Measurements from ENCODE around the gene VEPH1. TPM values are rescaled to one million over a fixed set of nuclear protein-coding genes. Genes with fewer than 3 reads are reported as not detected.

Gene VEPH1
- total RNA-seq, 1 experiment from 2014 or later: not detected

DNA sequence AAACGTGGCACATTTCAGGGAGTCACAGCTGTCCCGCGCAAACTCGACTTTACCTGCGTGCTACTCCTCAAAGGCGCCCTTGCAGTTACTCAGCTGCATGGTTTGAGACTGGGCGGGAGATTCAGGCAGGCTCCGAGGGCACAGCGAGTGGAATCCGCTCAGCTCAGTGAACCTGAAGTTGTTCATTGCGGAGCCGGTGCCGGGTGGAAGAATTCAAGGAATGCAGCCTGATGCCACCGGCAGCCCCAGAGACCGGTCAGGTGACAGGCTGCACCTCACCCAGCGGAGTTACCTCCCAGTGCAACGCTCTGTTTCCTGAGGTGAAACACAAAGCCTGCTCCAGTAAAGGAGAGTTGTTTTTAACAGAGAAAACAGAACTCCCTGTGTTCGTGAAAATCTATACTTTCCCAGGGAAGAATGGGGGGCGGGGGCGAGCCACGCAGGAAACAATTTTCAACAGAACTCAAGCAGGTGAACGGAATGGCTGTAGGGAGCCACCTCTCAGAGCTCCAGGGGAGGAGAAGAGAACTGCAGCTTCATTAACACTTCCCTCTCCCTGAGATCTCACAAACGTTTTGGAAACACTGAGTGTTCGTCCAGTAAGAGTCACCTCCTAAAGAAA is 3.8 kb downstream of the VEPH1 start:
- no peaks in the 10 kb centered on the region for H3K36me3 ChIP-seq
- H3K9me3 ChIP-seq: no peaks in the 10 kb centered on the region
- no peaks in the 10 kb centered on the region for H3K27me3 ChIP-seq
- H3K4me3 ChIP-seq: peak overlapping the region; percentile 7; the same call in 1 of the 2 replicates
- DNase-seq: peak; percentile 22

DNA sequence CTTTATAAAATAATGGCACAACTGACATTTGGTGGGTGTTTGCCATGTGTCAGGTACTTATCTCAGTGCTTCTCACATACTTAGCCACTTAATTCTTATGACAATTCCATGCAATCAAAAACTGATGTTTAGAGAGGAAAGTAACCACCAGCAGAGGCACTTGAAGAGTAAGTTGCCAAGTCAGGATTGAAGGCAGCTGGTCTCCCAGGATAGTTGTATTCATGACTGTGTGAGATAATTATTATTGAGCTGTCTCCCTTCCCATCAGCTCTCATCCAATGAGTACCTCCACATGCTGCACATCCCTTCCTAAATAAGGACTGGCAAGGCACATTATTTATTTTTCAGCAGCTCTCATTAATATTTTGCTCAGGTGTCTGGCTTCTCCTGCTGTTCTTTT is 4.8 kb downstream of the VEPH1 start:
- H3K27me3 ChIP-seq: no peaks in the 10 kb centered on the region
- no peaks in the 10 kb centered on the region for H3K36me3 ChIP-seq
- no peak for DNase-seq
- H3K9me3 ChIP-seq: no peaks in the 10 kb centered on the region
- no peak overlapping the region for H3K4me3 ChIP-seq

DNA sequence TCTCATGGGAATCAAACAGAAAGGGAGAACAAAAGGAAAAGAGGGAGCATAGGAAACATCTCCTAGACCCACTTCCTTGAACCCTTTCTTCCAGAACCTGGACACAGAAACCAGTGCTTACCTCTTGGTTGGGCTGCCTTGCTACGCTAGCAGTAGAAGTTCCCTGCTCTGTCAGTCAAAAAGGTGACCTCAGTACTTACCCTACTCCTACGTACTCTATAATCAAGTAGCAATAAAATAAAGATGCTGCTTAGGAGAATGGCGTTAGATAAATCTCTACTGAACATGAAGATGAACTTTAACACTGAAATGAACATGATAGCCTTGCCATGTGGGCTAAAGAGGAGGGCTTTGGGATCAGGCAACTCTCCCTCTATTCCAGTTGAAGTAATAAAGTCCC is 7.4 kb downstream of the VEPH1 start:
- DNase-seq: no peak
- H3K36me3 ChIP-seq: no peaks in the 10 kb centered on the region
- H3K27me3 ChIP-seq: no peaks in the 10 kb centered on the region
- no peak overlapping the region for H3K4me3 ChIP-seq
- H3K9me3 ChIP-seq: no peaks in the 10 kb centered on the region

DNA sequence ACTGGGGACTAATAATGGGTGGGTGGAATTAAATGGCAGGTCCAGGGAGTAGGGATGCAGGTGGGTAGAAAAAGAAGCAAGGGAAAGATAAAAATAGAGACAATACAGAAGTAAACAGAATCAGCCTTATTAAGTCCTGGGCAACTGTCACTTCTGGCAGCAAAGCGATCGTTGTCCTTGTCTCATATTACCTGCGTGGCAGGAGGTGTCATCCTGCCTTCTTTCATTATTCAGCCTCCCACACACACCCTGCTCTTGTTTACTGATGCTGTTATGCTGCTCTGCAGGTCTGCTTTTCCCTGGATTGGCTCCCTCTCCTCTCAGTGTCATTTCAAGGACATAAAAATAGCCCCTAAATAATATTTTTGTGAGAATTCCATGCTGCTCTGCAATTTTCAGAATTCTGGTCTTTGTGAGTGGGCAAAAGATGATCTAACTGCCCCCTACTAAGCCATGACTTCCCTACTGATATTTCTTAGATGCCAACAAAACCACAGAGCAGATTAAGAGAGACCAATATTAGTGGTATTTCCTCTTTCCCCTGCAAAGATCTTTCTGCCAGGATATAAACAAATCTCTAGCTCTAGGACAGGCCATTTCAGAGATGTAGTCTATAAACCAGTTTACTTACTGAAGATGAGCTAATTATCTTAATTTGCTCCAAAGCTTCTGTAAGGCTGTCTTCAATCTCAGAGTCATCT is 8.5 kb downstream of the VEPH1 start:
- H3K36me3 ChIP-seq: no peaks in the 10 kb centered on the region
- H3K27me3 ChIP-seq: no peaks in the 10 kb centered on the region
- no peak for DNase-seq
- no peak overlapping the region for H3K4me3 ChIP-seq
- H3K9me3 ChIP-seq: no peaks in the 10 kb centered on the region

DNA sequence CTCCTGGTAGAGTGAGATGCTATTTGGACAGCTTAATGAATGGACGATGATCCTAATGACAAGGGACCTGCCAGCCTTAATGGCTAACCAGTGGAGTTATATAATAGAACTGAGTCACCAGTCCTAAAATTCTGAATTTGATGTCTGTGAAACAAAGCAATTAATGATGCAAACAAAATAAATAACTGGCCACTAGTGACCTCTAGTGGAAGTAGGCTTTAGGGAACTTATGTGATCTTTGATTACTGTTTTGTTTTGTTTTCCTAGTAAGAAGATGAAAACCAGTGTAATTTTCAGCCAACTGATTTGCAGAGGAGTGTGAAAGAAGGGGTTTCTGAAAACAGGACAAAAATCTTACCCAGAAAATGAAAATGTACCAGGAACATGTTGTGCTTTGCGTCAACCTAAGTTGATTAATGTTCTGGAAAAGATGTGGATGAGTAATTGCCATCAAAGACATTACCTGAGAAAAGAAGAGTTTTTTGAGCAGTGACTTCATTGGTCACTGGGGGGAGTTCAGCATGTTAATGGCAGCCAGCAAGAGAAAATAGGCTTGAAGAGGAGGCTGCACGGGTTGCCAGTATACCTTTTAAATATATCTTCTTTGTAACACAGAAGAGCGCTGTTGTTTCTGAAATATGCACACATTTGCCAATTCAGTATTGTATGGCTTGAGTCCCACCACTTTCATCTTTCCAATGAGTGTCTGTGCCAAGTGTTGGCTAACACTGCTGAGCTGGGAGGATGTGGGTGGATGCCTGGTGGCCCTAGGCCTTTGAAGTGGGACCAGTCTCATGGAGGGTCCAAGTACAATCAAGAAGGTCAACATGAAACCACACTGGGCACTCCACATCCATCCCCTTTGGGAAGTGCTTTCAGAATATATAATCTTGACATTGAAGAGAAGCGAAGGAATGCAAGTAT is 9.3 kb downstream of the VEPH1 start:
- peak; percentile 7 for DNase-seq
- no peaks in the 10 kb centered on the region for H3K27me3 ChIP-seq
- H3K9me3 ChIP-seq: no peaks in the 10 kb centered on the region

DNA sequence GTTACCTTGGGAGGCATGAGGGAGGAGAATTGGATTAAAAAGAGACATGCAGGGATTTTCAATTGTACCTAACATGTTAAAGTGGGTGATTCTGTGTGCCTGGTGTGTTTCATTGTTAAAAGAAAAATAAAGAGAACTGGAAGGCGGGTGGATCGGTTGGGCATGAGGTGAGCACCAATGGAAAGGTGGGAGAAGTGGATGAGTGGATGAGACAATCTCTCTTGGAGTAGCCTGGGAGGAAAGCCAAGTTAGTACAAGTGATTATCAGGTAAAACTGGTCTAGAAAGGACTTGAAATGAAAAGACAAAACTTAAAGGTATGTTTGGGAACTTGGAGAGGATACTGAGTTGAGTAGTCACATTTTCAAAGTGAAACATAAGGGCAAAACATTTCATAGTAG is 12.1 kb downstream of the VEPH1 start:
- Histone ChIP-seq H3K4me3 (no peak overlapping the region), H3K27me3 (no peaks in the 10 kb centered on the region), H3K9me3 (no peaks in the 10 kb centered on the region), H3K36me3 (no peaks in the 10 kb centered on the region)
- no peak for DNase-seq

More for the DNA sequence above, 9.3 kb downstream of the VEPH1 start:
- H3K36me3 ChIP-seq: no peaks in the 10 kb centered on the region
- no peak overlapping the region for H3K4me3 ChIP-seq

DNA sequence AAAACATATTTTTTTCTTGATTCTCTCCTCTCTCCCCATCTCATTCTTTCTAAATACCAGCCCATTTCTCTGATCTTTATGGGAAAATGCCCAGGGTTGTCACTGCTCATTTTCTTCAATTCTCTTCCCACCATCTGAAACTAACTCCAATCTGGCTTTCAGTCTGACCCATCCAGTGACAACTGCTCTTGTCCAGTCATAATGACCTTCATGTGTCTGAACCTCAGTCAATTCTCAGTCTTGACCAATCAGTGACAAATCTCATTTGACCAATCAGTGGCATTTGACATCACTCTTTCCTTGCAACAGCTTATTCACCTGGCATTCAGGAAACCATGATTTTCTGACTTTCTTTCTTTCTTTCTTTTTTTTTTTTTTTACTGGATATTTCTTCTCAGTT is 15.1 kb downstream of the VEPH1 start:
- no peaks in the 10 kb centered on the region for H3K36me3 ChIP-seq
- no peak for DNase-seq
- no peaks in the 10 kb centered on the region for H3K27me3 ChIP-seq
- H3K4me3 ChIP-seq: no peak overlapping the region
- no peaks in the 10 kb centered on the region for H3K9me3 ChIP-seq

DNA sequence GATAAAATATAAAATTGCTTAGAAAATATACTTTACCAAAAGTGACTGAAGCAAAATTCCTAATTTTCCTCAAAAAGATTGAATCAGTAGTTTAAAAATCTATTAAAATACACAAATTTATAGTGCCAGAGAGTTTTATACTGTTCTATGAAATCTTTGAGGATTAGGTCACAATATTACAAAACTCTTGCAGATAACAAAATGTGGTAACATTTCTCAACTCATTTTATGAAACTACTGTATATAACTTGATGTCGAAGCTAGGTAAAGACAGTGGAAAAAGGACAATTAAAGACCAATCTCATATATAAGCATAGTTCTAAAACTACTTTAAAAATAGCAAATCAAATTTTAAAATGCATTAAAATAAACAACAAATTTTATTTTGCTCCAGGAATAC is 15.9 kb downstream of the VEPH1 start:
- no peaks in the 10 kb centered on the region for H3K9me3 ChIP-seq
- H3K4me3 ChIP-seq: no peak overlapping the region
- H3K27me3 ChIP-seq: no peaks in the 10 kb centered on the region
- no peaks in the 10 kb centered on the region for H3K36me3 ChIP-seq
- no peak for DNase-seq

DNA sequence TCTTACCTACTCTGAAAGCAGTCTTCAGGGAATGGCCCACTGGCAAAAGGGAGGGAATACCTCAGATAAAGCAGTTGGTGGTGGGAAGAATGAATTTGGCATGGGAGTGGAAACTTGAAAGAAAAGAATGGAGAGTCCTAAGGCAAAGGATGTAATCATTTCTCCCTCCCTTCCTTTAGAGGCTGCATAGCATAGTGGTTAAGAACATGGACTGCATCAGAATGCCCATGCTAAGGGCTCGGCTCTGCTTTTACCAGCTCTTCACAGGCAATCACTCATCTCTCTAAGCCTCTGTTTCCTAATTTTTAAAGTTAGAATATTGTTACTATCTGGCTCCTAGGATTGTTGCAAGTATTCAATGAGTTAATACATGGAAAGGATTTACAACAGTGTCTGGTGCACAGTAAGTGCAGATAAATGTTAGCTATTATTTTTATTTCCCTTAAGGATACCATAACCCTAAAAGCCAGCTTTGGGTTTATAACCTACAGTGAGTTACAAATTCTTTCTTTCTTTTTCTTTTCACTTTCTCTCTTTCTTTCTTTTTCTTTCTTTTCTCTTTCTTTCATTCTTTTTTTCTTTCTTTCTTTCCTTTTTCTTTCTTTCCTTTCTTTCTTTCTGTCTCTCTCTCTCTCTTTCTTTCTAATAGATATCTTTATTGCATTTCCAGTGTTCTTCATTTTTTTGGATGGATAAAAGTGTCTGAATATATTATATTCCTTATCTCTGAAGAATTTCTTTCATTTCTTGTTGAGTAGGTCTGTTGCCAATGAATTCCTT is 23.6 kb downstream of the VEPH1 start:
- Histone ChIP-seq H3K27me3 (no peaks in the 10 kb centered on the region), H3K4me3 (no peak overlapping the region), H3K9me3 (peaks cover 5% of the 10 kb centered on the region; the same call in 1 of the 2 replicates), H3K36me3 (no peaks in the 10 kb centered on the region)
- no peak for DNase-seq

DNA sequence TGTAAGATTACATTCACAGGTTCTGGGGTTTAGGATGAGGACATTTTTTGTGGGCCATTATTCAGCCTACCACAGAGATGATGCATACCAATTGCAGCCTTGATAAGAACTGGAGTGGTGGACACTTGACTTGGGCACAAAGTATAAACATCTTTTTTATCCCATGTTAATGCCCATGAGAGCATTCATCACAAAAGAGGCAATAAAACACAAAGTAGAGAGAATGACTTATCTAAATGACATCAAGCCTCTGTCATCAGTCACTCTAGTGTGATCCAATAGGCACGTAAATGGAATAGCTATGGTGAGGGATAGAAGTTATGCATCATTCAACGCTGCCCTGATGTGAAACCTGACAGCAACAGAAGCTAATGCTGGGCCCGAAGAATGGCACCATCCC is 25.8 kb downstream of the VEPH1 start:
- Histone ChIP-seq H3K36me3 (no peaks in the 10 kb centered on the region), H3K27me3 (no peaks in the 10 kb centered on the region), H3K4me3 (no peak overlapping the region), H3K9me3 (peaks cover 5% of the 10 kb centered on the region; the same call in 1 of the 2 replicates)
- no peak for DNase-seq

DNA sequence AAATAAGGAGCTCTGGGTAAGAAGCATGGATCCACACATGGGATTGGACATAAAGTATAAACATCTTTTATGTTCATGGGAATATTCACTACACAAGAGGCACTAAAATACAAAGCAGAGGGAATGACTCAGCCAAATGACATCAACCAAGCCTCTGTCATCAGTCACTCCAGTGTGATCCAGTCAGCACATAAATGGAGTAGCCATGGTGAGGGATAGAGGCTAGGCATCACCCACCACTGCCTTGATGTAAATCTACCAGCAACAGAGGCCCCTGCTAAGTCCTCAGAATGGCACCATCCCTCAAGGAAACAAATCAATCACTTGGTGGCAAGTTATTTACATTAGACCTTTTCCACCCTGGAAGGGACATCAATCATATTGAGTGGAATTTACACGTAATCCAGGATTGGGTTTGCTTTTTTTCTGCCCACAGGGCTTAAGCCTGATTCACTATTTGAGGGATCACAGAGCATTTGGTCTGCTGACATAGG is 27.2 kb downstream of the VEPH1 start:
- DNase-seq: no peak
- Histone ChIP-seq H3K27me3 (no peaks in the 10 kb centered on the region), H3K9me3 (no peaks in the 10 kb centered on the region), H3K36me3 (no peaks in the 10 kb centered on the region), H3K4me3 (no peak overlapping the region)

DNA sequence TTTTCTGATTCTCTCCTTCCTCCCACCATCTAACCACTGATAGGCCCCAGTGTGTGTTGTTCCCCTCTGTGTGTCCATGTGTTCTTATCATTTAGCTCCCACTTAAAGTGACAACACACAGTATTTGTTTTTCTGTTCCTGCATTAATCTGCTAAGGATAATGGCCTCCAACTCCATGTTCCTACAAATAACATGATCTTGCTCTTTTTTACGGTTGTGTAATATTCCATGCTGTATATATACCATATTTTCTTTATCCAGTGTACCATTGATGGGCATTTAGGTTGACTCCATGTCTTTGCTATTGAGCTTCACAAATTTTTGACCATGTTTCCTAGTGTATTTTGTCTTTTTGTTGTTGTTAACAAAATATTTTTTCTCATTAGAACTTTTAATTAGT is 30.6 kb downstream of the VEPH1 start:
- H3K27me3 ChIP-seq: no peaks in the 10 kb centered on the region
- no peak overlapping the region for H3K4me3 ChIP-seq
- no peaks in the 10 kb centered on the region for H3K36me3 ChIP-seq
- no peaks in the 10 kb centered on the region for H3K9me3 ChIP-seq
- no peak for DNase-seq

DNA sequence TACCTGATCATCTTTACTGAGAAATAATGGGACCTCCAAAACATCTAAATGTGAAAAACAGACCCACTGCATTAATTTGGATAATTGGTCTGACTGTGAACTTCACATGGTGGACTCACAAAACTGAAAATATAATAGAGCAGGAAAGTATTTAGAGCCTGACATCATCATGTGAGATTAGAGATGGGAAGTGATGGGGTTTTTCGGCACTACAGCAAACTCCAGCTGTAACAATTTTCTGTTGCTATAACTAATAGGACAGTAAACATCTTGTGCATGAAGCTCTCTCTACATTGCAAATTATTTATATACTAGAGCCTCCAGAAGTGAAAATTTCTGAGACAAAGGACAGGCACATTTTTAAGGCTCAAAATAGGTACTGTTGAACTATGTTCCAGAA is 32.2 kb downstream of the VEPH1 start:
- DNase-seq: no peak
- H3K27me3 ChIP-seq: no peaks in the 10 kb centered on the region
- H3K4me3 ChIP-seq: no peak overlapping the region
- no peaks in the 10 kb centered on the region for H3K9me3 ChIP-seq
- H3K36me3 ChIP-seq: no peaks in the 10 kb centered on the region

DNA sequence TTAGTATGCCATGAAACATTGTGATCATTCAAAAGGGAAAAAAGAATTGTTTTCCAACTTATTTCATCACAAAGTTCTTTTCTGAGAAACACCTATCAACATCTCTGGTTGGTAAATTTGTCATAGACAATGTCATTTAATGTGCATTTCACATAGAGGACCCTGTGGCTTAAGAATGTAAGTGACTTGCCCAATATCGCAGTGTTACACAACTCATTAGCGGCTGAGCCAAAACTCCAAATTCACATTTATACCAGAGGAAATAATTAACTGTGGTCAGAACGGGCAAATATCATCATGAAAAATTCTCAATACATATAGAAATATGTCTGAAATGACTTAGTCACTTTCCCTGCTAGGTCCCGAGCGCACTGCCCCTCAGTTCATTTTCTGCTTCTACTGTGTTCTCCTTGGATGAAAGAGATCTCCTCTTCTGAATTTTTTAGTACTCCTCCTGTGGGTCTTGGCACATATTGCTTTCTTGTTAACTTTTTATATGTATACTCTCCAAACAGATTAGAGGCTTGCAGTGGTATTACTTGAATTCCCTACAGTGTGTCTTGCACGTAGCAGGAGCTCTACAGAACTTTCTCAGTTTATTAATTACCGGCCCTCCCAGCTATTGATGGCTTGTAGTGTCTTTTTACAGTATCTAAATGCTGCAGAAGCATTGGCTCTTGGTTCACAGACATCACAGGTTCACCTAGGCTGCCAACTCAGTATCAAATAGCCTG is 33.5 kb downstream of the VEPH1 start:
- Histone ChIP-seq H3K4me3 (no peak overlapping the region), H3K27me3 (no peaks in the 10 kb centered on the region), H3K9me3 (no peaks in the 10 kb centered on the region), H3K36me3 (no peaks in the 10 kb centered on the region)
- DNase-seq: no peak

DNA sequence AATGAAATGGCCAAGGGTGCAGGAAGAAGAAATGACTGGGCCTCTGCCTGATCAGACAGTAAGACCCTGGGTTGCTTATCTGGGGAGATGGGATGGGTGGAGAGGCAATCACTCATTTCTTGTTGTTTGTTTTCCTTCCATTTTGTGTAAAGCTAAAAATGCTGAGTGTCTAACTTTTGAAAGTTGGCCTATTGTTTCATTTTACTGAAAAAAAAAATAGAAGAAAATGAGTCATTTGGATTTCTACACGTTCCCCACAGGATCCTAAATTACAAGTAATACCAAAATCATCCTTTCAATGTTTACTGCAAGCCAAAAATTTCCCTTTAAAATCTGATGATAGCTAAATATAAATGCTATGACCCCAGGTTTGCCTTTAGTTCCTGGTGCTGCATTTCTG is 36.0 kb downstream of the VEPH1 start:
- Histone ChIP-seq H3K27me3 (no peaks in the 10 kb centered on the region), H3K9me3 (no peaks in the 10 kb centered on the region), H3K36me3 (no peaks in the 10 kb centered on the region), H3K4me3 (no peak overlapping the region)
- DNase-seq: no peak

DNA sequence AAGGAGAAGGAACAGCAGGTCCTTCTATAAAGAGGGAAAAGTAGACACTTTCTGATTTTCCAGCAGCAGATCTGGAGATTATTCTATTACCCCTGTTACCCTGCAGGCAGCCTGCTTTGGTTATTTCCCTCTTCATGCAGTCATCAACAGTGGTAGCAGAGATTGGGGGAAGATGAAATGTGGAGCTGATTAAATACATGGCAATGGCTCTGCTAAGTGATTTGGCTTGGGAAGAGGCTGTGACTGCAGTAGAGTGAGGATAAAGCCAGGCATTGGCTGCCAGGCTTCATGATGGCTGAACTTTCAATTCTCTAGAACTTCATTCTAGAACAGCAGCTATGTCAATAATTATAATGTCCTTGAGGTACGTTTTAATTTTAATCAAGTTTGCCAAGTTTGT is 37.5 kb downstream of the VEPH1 start:
- H3K27me3 ChIP-seq: no peaks in the 10 kb centered on the region
- no peaks in the 10 kb centered on the region for H3K9me3 ChIP-seq
- no peak overlapping the region for H3K4me3 ChIP-seq
- DNase-seq: no peak
- no peaks in the 10 kb centered on the region for H3K36me3 ChIP-seq
